Measurements from ENCODE around the gene HMX3.

The HMX3 gene

DNA sequence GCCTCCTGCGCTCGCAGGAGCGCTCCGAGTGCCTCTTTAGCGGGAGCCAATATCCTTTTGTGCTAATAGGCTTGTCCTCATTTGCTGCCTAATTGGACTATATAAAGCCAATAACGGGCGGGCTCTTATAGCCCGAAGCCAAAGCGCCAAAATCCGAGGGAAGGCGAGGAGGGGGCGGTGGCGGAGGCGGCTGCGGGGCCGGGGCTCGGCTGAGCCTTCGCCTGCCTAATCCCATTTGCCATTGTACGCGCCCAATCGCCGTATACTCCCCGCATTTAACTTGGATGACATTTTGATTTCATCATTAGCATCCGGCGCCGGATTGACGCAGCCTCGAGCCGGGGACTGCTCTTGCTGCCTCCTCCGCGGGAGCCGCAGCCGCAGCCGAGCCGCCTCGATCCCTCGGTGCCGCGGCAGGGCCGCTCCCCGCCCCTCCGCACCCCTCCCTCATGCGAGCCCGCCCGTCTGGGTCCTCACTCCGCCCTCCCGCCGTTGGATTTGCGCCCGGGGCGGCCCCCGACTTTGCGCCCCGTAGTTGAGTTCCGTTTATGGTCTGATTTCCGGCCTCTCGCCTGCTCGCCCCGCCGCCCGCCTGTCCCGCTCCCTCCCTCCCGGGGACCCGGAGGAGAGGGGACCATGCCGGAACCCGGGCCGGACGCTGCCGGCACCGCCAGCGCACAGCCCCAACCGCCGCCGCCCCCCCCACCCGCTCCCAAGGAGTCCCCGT, at the start of gene HMX3:
HMX3 (plus strand) TSS at position 556 of the 727 bp plus-strand sequence; CDS start at position 637, 81 bp downstream.
- no peak for DNase-seq (ENCODE audit: low read depth)

DNA sequence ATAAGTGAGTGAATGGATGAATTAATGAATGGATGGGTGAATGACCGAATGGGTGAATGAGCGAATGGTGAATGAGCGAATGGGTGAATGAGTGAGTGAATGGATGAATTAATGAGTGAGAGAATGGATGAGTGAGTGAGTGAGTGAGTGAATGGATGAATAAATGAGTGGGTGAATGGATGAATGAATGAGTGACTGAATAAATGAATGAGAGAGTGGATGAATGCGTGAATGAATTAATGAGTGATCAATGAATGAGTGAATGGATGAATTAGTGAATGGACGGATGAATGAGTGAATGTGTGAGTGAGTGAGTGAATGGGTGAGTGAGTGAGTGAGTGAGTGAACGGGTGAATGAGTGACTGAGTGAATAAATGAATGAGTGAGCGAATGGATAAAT, 49.5 kb upstream of the HMX3 start:
- no peak for DNase-seq (ENCODE audit: low read depth)

DNA sequence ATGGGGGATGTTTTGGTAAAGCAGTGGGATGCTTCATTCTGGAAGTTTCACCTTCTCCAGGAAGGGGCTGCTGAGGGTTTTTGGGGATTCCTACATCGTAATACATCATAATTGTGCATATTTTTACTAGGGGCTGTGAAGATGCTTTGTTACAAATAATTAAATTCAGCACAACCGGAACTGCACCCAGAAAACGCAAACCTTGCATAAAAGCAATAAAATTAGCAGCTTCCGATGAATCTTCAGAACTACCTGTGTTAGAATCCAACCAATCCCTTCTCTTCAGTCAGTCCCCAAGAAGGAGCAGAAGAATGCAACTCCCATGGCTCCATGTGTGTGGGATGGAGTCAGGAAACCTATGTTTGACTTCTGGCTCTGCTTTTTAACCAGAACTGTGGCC, 48.4 kb upstream of the HMX3 start:
- no peak for DNase-seq (ENCODE audit: low read depth)

DNA sequence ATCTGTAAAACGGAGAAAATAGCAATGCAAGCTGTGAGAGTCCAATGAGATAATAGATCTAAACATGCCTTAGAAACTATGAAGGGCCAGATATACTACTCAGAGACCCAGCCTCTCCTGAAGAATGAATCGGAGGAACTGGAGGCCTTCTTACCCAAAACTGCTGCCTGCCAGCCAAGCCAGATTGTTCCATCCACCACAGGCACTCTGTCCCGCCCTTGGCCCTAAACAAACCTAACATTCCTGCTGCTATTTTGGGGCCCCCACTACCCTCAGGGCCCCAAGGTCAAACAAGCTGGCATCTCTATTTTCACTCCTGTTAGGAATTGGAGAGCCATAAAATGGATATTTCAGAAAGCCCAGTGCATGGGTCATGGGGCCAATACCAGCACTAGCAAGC, 48.0 kb upstream of the HMX3 start:
- DNase-seq (ENCODE audit: low read depth), result no peak

DNA sequence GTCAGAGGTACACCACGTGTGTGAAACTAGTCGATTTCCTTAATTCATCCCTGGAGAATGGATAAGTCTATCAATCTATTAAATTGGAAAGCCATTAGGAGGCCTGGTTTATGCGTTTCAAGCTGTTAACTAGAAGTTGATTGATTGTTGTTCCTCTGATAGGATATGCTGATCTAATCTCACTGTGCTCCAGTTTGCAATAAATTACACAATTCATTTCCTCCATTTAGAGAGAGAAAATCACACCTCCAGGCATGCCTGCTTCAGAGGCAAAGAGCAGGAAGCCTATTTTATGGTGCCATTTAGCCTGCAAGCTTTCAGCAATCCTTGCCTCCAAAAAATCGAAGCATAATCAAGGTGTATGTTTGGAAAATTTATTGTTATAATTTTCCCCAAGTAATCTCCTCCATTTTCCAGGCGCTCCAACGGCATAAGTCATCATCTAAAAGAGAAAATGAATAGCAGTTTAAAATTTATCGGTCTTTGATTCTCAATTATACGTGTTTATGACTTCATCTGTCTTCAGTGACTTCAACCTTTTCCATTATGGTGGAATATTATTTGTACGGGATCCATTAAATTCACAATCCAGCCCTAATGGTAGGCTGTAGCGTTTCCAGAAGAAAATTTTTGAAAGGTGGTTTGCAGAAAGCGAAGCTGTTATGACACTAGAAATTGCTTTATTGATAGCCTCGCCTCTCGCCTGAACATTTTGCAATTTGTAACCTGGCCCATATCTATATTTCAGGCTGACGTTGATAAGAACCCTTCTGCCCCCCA, 42.9 kb upstream of the HMX3 start:
- DNase-seq (ENCODE audit: low read depth), result no peak

DNA sequence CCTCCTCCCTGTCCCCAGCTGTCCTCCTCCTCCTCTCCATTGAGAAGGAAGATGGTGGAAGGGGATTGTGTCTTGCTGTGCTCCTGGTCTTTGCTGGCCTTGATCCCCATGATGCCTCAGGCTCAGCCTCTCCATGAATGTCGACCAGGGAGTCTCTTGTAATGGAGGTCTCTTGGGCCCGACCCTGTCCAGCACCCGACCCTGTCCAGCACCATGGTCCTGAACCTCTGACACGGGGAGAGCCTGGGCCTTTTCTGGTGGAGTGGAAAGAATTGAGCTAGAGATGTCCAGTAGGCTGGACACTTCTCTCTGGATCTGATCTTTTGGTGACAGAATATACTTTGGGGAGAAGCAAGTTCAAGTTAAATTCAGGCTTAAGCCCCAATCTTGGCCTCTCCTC, 42.3 kb upstream of the HMX3 start:
- DNase-seq (ENCODE audit: low read depth), result no peak

DNA sequence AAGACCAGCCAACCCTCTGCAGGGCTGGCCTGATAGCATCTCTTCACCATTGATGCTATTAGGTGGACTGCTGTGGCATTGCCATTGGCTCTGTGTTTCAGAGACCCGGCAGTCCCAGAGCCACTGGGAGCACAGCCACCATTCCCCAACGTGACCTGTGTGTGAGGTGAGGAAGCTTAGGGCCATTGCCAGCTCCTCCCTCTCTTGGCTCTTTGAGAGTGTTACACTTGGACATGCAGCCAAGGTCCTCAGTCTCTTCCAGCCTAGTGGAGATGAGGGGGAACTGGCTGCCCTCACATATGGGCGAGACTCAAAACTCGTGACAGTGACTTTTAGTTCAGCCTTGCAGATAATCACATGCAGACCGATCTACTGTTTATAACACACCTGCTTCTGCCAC, 39.3 kb upstream of the HMX3 start:
- DNase-seq (ENCODE audit: low read depth), result no peak

DNA sequence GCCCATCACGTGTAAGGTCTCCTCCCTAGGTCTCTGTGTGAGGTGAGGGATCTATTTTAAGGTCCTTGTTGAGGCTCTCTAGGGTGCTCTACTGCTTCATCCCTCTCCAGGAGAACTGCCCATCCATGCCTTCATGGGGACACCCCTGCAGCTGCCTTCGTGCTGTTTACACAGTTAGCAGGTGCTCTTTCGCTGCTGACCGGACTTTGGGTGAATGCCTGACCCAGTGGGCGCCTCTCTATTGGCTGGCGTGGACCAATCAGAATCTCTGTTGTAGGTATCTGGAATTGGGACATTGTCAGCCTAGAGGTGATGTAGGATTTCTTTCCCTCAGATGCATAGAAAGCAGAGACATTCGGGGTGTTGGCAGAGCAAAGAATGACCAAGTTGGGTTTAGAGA, 38.7 kb upstream of the HMX3 start:
- DNase-seq (ENCODE audit: low read depth), result no peak

DNA sequence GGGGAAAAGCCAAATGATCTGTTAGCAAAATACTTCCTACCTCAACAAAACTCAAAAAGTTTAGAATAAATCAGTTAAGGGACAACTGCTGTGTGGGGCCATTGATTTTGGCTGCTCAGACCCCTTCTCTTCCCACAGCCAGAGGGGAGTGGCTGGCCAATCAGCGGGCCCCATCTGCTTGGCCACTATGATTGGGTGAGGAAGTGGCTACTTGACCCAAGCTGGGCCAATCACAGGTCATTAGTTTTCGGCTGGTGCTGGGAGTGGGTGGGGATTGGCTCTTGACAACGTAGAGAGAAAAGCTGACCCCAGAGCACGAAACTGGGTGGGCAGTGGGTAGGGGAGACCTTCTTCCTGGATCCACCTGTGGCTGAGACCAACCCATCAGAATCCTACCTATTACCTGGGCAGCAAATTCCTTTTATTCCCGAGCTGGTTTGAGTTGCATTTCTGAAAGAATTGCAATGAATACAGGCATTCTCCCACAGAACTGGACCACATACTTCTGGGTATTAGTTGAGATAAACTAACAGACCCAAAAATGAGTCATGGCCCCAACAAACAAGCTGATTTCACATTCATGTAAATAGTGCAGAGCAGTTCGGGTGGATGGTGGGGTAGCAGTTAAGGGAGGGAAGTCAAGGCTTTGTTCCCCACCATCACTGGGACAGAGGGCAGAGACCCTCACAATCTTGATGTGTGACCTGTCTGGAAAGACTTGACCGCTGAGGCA, 35.6 kb upstream of the HMX3 start:
- no peak for DNase-seq (ENCODE audit: low read depth)

DNA sequence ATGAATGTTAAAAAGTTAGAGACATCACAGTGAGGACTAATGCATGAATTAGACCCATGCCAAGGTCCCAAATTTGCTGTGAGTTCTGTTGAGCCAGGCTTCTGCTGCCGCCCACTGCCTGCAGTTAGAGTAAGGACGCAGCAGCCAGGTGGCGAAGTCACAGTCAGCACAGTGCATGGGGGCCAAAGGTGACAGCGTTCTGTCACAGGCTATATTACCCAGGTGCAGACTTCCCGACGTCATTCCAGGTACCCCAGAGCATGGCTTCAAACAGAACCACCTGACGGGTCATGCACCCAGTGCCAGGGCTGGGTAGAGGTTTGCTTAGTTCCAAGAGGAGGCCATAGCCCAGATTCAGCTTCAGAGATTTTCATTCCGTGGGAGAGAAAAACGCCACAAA, 33.9 kb upstream of the HMX3 start:
- DNase-seq (ENCODE audit: low read depth), result no peak

DNA sequence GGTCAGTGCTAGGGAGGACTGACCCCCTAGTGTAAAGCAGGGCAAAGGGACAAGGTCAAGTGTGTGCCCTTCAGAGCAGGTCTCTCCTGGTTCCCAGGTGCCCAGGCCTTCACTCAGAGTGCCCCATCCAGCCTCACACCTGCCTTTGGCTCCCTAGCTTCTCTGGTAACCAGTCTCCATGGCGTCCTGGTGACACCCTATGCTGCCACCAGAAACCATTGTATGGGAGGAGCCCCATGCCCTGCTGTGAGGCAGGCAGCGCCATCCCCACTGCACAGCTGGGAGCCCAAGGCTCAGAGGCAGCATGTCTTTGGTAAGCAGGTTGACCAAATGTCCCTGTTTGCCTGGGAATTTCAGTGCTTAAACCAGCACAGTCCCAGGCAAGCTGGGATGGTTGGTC, 33.1 kb upstream of the HMX3 start:
- DNase-seq (ENCODE audit: low read depth), result no peak

DNA sequence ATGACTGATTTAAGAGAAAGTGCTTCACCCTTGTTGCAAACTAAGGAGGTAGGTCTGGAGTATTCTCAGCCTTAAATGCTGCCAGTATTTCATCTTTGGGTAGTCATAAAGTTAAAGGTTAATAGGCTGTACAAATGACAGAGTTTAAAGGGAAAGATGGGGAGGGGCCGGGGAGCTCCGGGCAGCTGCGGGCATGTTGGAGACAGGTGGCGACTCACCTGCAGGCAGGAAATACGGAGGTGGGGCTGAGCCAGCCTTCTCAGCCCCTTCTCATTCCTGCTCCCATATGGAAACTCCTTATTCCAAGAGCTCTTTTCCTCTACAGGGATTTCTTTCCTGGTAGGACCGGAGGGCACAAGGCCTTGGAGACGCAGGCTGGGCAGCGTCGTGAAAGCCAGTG, 31.8 kb upstream of the HMX3 start:
- DNase-seq (ENCODE audit: low read depth), result no peak

DNA sequence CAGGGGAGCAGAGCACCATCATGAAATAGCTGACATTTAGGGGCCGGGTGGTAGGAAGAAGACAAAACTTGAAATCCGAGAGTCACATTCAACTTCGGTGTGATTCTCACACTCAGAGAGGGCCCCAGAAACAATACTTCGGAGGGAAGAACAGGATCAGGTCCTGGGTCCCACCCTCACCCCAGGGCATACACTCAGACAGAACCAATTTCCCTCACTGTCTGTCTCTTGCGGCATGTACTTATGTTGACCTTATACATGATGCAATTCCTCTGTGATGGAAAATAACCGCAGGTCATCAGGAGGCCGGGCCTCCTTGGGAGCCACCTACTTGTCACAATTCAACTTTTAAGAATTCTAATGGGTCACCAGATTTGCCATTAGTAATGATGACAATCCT, 26.3 kb upstream of the HMX3 start:
- DNase-seq (ENCODE audit: low read depth), result no peak

DNA sequence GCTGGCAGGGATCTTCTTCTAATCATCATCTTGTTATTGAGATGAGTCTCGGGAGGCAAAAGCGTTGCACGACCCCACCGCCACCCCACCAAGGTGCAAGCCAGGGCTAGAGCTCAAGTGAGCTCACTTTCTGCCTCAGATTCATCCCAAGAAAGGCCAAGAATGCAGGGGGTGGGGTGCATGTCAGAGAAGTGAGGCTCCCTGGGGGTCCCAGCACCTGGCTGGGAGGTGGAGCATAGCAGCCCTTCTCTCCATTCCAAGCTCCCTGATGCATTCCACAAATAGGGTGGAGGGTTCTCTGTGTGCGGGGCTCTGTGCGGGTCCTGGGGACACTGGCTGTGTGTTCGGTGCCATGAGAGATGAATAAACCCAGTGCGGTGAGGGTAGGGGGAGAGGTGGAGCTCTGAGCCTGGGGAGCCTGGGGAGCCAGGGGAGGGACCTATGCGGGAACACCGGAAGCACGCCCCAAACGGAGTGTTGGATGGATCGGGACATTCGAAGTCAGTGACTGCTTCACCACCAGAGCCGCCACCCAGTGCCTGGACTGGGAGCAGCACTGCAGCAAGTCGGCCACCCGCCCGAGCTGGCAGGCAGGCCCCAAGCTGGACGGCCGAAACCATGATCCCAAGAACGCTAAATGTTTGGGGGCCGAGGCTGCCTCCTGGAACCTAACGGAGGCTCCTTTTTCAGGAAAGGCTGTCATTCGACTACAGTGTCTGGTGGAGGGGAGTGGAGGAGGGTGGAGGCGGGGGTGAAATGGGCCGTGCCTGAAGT, 17.9 kb upstream of the HMX3 start:
- no peak for DNase-seq (ENCODE audit: low read depth)

DNA sequence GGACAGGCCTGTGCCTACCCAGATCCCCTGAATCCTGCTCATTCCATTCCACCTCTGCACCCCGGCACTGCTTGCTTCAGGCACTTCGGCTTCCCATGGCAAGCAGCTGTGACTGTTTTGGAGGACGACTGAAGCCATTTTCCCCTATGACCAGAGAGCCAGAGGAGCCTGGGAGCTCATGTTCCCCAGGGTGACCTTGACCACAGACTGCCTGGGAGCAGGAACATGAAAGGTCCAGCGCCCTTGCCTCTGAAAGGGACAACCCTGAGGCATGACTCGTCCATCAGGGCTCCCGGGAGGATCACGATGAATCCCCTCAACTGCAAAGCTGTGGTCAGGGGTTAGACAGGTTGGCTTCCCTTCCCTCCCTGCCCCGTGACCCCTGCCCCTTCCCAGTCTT, 16.7 kb upstream of the HMX3 start:
- DNase-seq (ENCODE audit: low read depth), result no peak

DNA sequence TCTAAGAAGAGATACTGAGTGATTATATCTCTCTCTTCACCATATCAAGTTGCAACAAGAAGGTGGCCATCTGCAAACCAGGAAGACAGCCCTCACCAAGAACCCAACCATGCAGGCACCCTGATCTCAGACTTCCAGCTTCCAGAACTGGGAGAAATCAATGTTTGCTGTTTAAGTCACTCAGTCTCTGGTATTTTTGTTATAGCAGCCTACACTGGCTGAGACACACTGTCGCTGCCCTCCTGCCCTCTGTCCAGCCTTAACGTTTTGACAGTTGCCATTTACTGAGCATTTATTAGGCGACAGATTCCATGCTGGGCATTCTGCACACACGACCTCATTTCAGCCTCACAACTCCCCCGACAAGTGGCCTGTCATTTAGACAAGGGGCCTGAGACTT, 9.5 kb upstream of the HMX3 start:
- no peak for DNase-seq (ENCODE audit: low read depth)

DNA sequence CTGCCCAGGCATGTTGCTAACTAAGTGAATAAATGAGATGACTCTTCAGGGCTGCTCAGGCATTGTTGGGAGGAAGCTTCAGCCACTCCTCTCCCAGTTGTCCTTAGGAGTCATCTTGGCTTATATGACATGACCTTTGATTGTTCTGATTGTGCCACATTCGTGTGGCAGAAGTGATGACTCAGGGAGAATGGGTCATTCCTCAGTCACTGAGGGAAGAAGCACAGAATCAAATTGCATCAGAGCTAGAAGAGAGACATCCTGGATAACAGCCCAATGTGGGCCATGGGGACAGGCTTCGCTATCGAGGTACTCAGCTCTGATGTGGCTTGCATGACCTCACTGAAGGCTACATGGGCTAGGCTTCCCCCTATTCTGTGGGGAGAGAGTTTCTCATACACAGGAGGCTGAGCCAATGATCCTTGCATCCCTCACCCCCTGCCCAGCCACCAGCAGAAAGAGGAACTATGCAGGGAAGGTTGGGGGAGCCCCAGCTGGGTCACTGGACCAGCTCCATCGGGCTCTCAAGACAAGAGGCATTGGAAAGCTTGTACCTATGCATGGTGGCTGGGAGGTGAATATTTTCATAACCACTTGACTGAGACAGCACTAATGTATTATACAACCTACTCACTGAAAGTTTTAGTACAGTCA, 6.0 kb upstream of the HMX3 start:
- no peak for DNase-seq (ENCODE audit: low read depth)

DNA sequence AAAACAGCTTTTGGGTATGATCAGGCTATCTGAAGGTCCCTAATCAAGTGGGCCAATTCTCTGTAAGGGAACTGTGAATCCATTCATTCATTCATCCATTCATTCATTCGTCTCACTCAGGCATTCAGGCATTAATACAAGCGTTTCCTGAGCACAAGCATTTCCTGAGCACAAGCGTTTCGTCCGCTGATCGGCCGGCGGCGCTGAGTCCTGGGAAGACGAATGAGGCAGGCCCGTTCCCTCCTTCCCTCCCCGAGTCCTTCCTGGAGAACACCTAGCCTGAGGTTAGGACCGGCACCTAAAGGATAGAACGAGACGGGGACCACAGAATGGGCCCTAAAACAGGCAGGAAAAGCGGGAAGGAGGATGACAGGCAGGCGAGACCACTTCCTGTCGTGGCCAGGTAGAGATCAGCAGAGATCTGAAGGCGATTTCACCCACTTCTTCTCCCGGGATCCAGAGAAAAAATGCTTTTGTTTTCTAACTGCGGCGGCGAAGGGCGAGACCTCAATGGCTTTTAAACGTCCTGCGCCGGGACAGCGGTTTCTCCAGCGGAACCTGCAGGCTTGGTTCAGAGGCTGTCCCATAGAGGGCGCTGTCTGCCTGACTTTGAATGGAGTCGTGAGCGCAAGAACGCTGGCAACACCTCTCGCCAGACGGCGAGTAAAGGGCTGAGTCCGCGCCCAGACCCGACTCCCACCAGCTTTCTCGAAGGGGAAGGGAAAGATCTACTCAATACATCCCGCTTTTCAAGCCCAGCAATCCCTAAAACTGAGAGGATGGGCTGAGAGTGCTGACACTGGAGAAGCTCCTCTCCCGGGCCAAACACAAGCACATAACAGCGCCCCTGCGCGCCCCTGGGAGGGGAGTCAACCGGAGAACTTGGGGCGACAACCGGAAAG, 2.9 kb upstream of the HMX3 start:
- DNase-seq (ENCODE audit: low read depth), result peak; percentile 20

DNA sequence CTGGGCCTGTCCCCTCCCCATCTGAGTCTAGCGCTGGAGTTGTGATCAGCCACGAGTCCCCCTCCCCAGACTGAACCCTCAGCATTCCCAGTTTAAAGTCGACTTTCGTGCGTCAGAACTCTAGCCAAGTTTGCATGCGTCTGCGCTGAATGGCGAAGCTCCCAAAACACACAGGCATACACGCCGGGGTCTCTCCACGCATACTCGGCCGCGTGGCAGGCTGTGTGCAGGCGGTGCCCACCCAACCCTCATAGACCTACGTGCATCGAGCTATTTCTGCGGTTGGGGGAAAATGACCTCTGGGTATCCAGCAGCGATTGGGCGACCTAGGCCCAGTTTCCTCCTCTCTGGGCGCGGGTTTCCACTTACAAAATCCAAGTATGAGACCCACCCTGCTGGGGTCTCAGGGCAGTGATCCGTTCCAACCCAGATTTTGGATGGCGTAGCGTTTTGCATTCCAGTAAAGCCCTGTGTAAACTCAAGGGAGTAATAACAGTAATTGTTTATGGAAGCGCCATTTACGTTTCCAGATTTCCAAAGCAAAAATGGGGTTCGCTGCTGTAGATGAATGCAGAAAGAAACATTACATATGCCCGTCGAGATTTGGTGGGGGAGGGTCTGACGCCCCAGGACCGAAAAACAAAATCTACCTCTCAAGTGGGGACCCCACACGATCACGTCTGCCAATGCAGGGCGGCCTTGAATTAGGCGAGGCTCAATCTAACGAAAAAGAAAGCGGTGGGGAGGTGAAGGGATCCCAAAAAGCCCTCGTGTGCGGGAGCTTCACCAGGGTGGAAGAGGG, 2.0 kb upstream of the HMX3 start:
- DNase-seq (ENCODE audit: low read depth), result no peak

Data from non-pigmented ciliary epithelial cell (primary cell).